Activated gamma-delta T cell (primary cell): ENCODE data around the gene CEBPA.
A peak's percentile ranks its signal among the peaks of the same experiment; 100 is the strongest.

Source experiments
- DNase-seq: peaks from one replicate; lab custom pipeline; 2025; lab: John Stamatoyannopoulos, UW
- total RNA-seq, 2 donors: gene quantifications; one replicate each; lab custom pipeline; 2026; lab: John Stamatoyannopoulos, UW

Gene CEBPA
- 3.0 to 7.9 reads per million in 2 donors for total RNA-seq

DNA sequence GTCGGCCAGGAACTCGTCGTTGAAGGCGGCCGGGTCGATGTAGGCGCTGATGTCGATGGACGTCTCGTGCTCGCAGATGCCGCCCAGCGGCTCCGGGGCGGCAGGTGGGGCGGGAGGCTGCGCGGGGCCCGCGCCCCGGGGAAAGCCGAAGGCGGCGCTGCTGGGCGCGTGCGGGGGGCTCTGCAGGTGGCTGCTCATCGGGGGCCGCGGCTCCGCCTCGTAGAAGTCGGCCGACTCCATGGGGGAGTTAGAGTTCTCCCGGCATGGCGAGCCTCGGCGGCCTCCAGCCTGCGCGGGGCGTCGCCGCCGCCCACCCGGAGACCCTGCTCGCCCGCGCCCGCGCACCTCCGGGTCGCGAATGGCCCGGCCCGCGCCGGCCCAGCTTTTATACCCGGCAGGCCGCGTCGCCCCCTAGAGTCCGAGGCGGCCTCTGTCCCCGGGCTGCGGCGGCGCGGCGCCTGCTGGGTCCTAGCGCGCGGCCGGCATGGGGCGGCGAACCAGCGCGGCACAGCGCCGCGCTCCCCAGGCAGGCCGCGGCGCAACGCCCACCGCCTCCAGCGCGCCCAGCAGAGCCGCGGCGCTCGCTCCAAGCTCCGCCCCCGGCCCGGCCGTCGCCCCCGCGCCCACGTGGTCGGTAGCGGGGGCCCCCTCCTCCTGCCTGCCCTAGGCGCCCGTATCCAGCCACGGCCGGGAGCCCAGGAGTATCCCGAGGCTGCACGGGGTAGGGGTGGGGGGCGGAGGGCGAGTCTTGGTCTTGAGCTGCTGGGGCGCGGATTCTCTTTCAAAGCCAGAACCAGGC, at the start of gene CEBPA:
Gene CEBPA (minus strand): TSS at position 360 of the 799 bp plus-strand sequence. CDS start 120 bp downstream, at position 240.
- DNase-seq: peak; percentile 63

DNA sequence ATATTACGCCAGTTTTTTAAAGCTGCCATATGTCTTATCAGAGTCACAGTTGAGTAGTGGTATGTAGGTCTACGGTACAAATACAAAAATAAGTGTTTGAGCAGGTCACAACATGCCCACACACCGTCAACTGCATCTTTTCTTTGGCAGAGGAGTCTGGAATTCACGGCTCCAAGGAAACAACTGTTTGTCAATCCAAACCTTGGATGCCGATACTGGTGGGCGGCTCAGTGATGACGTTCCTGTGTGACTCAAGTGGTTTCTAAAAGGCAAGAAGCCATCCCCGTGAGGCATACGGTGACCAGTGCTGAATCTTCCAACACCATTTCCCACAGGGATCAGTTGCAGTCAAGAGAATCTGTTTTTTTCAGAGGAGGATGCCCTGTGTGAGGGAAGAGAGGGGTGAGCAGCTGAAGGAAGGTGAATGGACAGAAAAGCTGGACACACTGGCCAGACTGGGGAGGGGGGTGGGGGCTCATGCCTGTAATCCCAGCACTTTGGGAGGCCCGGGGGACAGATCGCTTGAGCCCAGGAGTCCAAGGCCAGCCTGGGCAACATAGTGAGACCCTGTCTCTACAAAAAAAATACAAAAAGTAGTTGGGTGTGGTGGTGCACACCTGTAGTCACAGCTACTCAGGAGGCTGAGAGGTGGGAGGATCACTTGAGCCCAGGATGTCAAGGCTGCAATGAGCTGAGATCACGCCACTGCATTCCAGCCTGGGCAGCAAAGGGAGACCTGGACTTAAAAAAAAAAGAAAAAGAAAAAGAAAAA, 48.4 kb upstream of the CEBPA start:
- no peak for DNase-seq

GRCh38 chr19:33349319-33350289, 47.3 kb upstream of the CEBPA start:
- DNase-seq: no peak

DNA sequence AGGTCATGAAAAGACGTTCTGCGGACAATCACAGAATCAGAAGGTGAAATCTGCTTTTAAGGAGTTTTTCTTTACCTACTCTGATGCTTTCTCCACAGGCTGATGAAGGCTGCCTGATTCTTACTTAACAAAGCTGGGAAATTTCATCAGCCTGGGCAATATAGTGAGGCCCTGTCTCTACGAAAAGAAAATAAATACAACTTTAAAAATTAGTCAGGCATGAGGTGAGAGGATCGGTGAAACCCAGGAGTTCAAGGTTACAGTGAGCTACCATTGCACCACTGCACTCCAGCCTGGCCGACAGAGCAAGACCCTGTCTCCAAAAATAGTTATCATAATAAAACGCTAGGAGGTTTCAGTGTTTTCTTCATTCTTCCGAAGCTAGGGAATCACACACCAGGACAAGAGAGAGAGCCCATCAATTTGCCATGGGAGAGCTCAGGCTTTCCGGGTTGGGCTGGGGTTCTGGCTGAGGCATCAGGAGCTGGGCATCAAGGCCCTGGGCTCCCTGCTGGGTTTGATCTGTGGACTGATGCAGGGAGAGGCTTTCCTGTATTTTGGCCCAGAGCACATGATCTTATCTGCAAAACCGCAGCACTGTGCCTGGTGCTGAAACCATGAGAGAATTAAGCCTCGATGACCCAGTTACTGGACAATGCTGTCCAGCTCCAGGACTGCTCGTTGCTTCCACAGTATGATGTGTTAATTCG, 46.1 kb upstream of the CEBPA start:
- no peak for DNase-seq

- DNase-seq: no peak
Measured at GRCh38 chr19:33347300-33347699, 45.0 kb upstream of the CEBPA start.

DNA sequence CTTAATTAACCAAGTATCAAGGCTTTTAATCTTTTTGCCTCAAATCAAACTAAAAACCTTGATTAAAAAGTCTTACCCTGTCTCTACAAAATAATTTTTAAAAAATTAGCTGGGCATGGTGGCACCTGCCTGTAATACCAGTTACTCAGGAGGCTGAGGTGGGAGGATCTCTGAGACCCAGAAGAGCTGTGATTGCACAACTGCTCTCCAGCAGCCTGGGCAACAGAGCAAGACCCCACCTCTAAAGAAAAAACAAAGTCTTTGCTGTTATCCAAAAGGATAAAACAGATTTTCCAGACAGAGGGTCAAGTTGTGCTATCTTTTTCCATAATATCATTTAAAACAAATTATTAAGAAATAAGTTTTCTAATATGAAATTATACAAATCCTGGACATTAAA, 44.3 kb upstream of the CEBPA start:
- DNase-seq: no peak

- no peak for DNase-seq
Measured at GRCh38 chr19:33345163-33345562, 42.8 kb upstream of the CEBPA start.

DNA sequence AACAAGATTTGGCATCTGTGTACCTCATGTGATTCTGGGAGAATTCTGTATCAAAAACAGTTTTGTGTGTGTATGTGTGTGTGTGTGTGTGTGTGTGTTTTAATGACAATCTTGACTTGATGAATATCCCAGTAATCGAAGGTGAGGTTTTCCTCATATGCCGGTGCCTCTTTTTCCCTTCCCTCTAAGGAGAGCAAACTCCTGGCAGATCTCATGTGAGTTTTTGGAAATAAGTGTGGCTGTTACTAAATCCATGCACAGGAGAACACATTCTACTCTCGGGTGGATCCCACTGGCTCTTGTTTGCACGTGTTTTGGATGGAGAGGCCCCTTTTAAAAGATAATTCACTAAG, 42.2 kb upstream of the CEBPA start:
- no peak for DNase-seq

GRCh38 chr19:33343859-33344572, 41.7 kb upstream of the CEBPA start:
- no peak for DNase-seq

GRCh38 chr19:33343301-33343700, 41.0 kb upstream of the CEBPA start:
- no peak for DNase-seq

GRCh38 chr19:33340991-33341390, 38.7 kb upstream of the CEBPA start:
- DNase-seq: no peak

- no peak for DNase-seq
Measured at GRCh38 chr19:33339016-33339984, 37.0 kb upstream of the CEBPA start.

GRCh38 chr19:33335446-33335845, 33.1 kb upstream of the CEBPA start:
- no peak for DNase-seq

DNA sequence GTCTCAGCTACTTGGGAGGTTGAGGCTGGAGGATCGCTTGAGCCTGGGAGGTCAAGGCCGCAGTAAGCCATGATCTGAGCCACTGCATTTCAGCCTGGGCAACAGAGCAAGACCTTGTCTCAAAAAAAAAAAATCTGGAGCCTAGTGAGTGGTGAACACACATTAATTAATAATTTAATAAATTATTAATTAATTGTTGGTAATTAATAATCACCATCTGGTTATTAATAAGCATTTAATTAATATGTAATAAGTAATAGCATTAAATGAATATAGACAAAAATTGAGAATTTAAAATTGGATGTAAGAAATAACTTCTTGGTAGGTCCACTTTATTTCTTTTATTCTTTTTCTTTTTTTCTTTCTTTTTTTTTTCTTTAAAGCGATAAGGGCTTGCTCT, 31.9 kb upstream of the CEBPA start:
- DNase-seq: no peak

- DNase-seq: no peak
Measured at GRCh38 chr19:33333642-33334041, 31.3 kb upstream of the CEBPA start.

GRCh38 chr19:33333151-33333550, 30.8 kb upstream of the CEBPA start:
- no peak for DNase-seq

DNA sequence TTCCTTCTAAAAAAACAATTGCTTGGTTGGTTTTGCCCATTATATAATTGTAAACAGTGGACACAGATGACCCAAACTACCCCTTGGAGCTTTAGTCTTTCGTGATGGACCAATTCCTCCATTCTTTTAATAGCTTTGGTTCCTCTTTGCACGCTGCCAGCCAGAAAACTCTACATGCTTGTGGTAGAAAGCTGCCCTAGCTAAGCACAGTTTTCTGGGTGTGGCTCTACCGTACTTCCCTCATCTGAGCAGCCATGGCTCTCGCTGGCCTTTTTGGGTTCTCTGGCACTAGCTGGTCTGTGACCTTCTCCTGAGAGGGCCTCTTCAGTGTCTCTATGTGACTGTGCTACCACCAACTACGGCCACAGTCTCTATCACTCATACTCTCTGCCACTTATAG, 29.9 kb upstream of the CEBPA start:
- no peak for DNase-seq

GRCh38 chr19:33329736-33330135, 27.4 kb upstream of the CEBPA start:
- no peak for DNase-seq

- no peak for DNase-seq
Measured at GRCh38 chr19:33329060-33329459, 26.7 kb upstream of the CEBPA start.

GRCh38 chr19:33325920-33326319, 23.6 kb upstream of the CEBPA start:
- DNase-seq: no peak
